CD14-positive monocyte (primary cell): Measurements from ENCODE around the gene WDSUB1. TPM values are rescaled to one million over a fixed set of nuclear protein-coding genes. Genes with fewer than 3 reads are reported as not detected.
A peak's percentile ranks its signal among the peaks of the same experiment; 100 is the strongest.

ENCODE experiments used
- DNase-seq, 3 donors: peaks; one replicate each; pipeline ENCODE4 v3.0.0-alpha.2; 2011 to 2022
- H2AFZ ChIP-seq: 2 replicates; pipeline ENCODE4 v1.6.0; 2012; ENCODE audit warnings: mild to moderate bottlenecking, low read depth, low read length, inconsistent platforms; ENCODE audit not compliant: insufficient read depth, poor library complexity, severe bottlenecking
- H3K27ac ChIP-seq, 2 donors: 1 replicate in 1 of 2; 2 replicates in 1 of 2; pipeline ENCODE4 v1.5.1; 2012 to 2013; ENCODE audit warnings: low read length in 2 of 2, control low read depth in 1 of 2, inconsistent platforms in 1 of 2, low read depth in 1 of 2, mild to moderate bottlenecking in 1 of 2
- H3K27me3 ChIP-seq, 2 donors: one replicate each; pipeline versions ENCODE4 v1.6.0 to v1.6.1; 2011 to 2013; ENCODE audit warnings: low read length in 2 of 2; ENCODE audit not compliant: control insufficient read depth in 2 of 2, insufficient read depth in 2 of 2
- H3K36me3 ChIP-seq, 2 donors: replicated peaks in 1 of 2; 1 replicate in 1 of 2; 2 replicates in 1 of 2; pipeline versions ENCODE4 v1.5.1 to v1.6.1; 2012 to 2013; ENCODE audit warnings: low read length in 2 of 2, control low read depth in 1 of 2, inconsistent platforms in 1 of 2, mild to moderate bottlenecking in 1 of 2; ENCODE audit not compliant: insufficient read depth in 2 of 2, control insufficient read depth in 1 of 2
- H3K4me1 ChIP-seq, 2 donors: 1 replicate in 1 of 2; 2 replicates in 1 of 2; pipeline versions ENCODE4 v1.5.1 to v1.6.1; 2012 to 2013; ENCODE audit warnings: low read length in 2 of 2, control low read depth in 1 of 2, inconsistent platforms in 1 of 2, mild to moderate bottlenecking in 1 of 2, moderate library complexity in 1 of 2; ENCODE audit not compliant: insufficient read depth in 2 of 2, control insufficient read depth in 1 of 2
- H3K4me2 ChIP-seq: replicated peaks from 2 replicates; pipeline ENCODE3; 2012; ENCODE audit warnings: low read length, moderate library complexity, mild to moderate bottlenecking; ENCODE audit not compliant: poor library complexity, severe bottlenecking; ENCODE audit errors: extremely low read depth
- H3K4me3 ChIP-seq, 3 experiments: fragments of 200-600 bp in 1 of 3; sonication (generic) in 1 of 3; replicated peaks in 1 of 3; 1 replicate in 2 of 3; 2 replicates in 1 of 3; pipeline ENCODE4 v1.5.1; 2011 to 2013; ENCODE audit warnings: low read length in 3 of 3, mild to moderate bottlenecking in 3 of 3, control low read depth in 2 of 3, low read depth in 2 of 3, inconsistent platforms in 1 of 3, moderate library complexity in 1 of 3
- H3K79me2 ChIP-seq: 2 replicates; pipeline ENCODE4 v1.6.0; 2012; ENCODE audit warnings: mild to moderate bottlenecking, control low read depth, inconsistent platforms, low read length, moderate library complexity; ENCODE audit not compliant: insufficient read depth
- H3K9ac ChIP-seq: 2 replicates; pipeline ENCODE4 v1.6.0; 2017; ENCODE audit warnings: low read length, mild to moderate bottlenecking; ENCODE audit not compliant: insufficient read depth, poor library complexity, severe bottlenecking
- H3K9me3 ChIP-seq, 2 donors: replicated peaks in 1 of 2; 1 replicate in 1 of 2; 2 replicates in 1 of 2; pipeline versions ENCODE4 v1.5.1 to v1.6.1; 2012 to 2013; ENCODE audit warnings: low read length in 2 of 2, control low read depth in 1 of 2; ENCODE audit not compliant: control insufficient read depth in 1 of 2, insufficient read depth in 1 of 2
- H4K20me1 ChIP-seq: 2 replicates; pipeline ENCODE4 v1.6.0; 2012; ENCODE audit warnings: mild to moderate bottlenecking, low read length, control low read depth, moderate library complexity; ENCODE audit not compliant: insufficient read depth
- H3K27ac Mint-ChIP-seq, 7 donors: one replicate each; pipeline ENCODE4 v1.8.0; 2020; ENCODE audit warnings: mild to moderate bottlenecking in 7 of 7, mixed read lengths in 7 of 7, moderate library complexity in 6 of 7, inconsistent platforms in 2 of 7
- H3K27me3 Mint-ChIP-seq, 3 donors: one replicate each; pipeline ENCODE4 v1.8.0; 2021 to 2022; ENCODE audit warnings: low read depth in 3 of 3, mild to moderate bottlenecking in 3 of 3, mixed read lengths in 3 of 3, moderate library complexity in 3 of 3, inconsistent platforms in 1 of 3
- H3K36me3 Mint-ChIP-seq, 2 donors: one replicate each; pipeline ENCODE4 v1.8.0; 2020; ENCODE audit warnings: mixed read lengths in 2 of 2, inconsistent platforms in 1 of 2, mild to moderate bottlenecking in 1 of 2
- H3K4me1 Mint-ChIP-seq: one replicate; pipeline ENCODE4 v1.8.0; 2020; ENCODE audit warnings: mild to moderate bottlenecking, mixed read lengths
- H3K4me3 Mint-ChIP-seq, 2 donors: one replicate each; pipeline ENCODE4 v1.8.0; 2020; ENCODE audit warnings: mild to moderate bottlenecking in 2 of 2, mixed read lengths in 2 of 2, moderate library complexity in 1 of 2
- H3K9me3 Mint-ChIP-seq, 7 donors: one replicate each; pipeline ENCODE4 v1.8.0; 2020 to 2022; ENCODE audit warnings: mixed read lengths in 7 of 7, mild to moderate bottlenecking in 6 of 7, moderate library complexity in 6 of 7, inconsistent platforms in 2 of 7
- WGBS: methylation state at CpG from one replicate; pipeline ENCODE4 v1.1.5; 2013; ENCODE audit warnings: missing lambda C conversion rate; ENCODE audit not compliant: insufficient coverage; 5-methylcytosine and 5-hydroxymethylcytosine counted together
- intact Hi-C, 2 donors: fragments of 100-400 bp; cut with micrococcal nuclease; formaldehyde crosslinking; loops; one replicate each; pipeline versions ENCODE4 v1.15.0 to v1.15.1; 2023
- polyA plus RNA-seq, 3 donors: library from polyadenylated mRNA; depleted of rRNA in 1 of 3; unstranded in 2 of 3; stranded (reverse) in 1 of 3; fragments of 300-500 nt in 2 of 3; fragments of >200 nt in 1 of 3; fragmentation: Illumina TruSeq in 2 of 3; gene quantifications; 1 replicate in 2 of 3; 2 replicates in 1 of 3; pipeline ENCODE4 v1.2.3, GENCODE V29; 2012 to 2021
- TF ChIP-seq, protein P1 (sequence below): fragments of 200-600 bp; IDR thresholded peaks from one replicate; pipeline ENCODE4 v1.8.0; 2022; ENCODE audit warnings: antibody characterized with exemption, mild to moderate bottlenecking

The WDSUB1 gene
- polyA plus RNA-seq, 3 donors = 9.4 to 17.8 (median 10.1) TPM

- Mint-ChIP-seq H3K27me3 (peaks cover 0 to 2% (median 0%) of the 10 kb centered on the region in 3 donors), H3K27ac (no peak overlapping the region), H3K9me3 (no peaks in the 10 kb centered on the region), H3K36me3 (no peaks in the 10 kb centered on the region), H3K4me1 (no peaks in the 10 kb centered on the region), H3K4me3 (no peak overlapping the region)
- Histone ChIP-seq H3K27me3 (no peaks in the 10 kb centered on the region), H3K4me3 (no peak overlapping the region), H3K4me2 (no peak overlapping the region), H3K27ac (no peak overlapping the region), H3K36me3 (no peaks in the 10 kb centered on the region), H3K9ac (no peak overlapping the region), H4K20me1 (no peaks in the 10 kb centered on the region), H3K9me3 (no peaks in the 10 kb centered on the region), H3K4me1 (no peaks in the 10 kb centered on the region), H2AFZ (no peak overlapping the region), H3K79me2 (no peaks in the 10 kb centered on the region)
- intact Hi-C loops = no loop called here
- TF ChIP-seq, protein P1, sequence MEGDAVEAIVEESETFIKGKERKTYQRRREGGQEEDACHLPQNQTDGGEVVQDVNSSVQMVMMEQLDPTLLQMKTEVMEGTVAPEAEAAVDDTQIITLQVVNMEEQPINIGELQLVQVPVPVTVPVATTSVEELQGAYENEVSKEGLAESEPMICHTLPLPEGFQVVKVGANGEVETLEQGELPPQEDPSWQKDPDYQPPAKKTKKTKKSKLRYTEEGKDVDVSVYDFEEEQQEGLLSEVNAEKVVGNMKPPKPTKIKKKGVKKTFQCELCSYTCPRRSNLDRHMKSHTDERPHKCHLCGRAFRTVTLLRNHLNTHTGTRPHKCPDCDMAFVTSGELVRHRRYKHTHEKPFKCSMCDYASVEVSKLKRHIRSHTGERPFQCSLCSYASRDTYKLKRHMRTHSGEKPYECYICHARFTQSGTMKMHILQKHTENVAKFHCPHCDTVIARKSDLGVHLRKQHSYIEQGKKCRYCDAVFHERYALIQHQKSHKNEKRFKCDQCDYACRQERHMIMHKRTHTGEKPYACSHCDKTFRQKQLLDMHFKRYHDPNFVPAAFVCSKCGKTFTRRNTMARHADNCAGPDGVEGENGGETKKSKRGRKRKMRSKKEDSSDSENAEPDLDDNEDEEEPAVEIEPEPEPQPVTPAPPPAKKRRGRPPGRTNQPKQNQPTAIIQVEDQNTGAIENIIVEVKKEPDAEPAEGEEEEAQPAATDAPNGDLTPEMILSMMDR = no peak
- no CpG with 5 or more reads among the region's 1 CpG for WGBS
- DNase-seq = no peak
Measured at GRCh38 chr2:159200498-159200897, 86.0 kb downstream of the WDSUB1 start.

DNA sequence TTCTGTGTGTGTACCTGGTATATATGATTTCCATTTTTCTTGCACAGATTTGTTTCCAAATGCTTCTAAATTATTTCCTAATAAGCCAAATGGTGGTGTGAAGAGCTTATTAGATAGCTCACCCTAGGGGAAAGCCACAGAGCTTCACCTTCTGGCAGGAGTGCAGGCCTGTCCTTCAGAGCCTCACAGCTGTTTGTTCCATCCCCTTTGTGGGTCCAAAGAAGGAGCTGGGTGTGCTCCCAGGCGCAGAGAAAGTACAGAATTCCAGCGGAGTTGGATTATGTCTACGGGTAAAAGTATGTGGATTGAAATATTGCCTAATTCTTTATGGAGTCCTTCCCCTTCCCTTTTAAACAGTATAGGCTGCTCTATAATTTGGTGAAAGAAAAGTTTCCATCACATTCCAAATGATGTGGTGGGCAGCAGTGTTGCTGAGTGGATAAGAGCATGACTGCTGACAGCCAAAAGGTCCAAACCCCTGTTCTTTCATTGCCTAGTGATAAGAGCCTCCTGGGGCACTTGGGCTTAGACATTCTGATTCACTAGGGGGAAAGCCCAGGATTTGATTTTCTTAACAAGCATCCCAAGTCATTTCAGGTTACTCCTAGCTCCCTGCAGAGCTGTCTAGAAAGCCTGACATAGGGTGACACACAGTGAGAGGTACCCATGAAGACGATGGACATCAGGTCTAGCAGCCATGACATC, 86.6 kb downstream of the WDSUB1 start:
- Mint-ChIP-seq H3K27ac (peak overlapping the region in 1 of 7 donors; percentile 12), H3K27me3 (no peaks in the 10 kb centered on the region), H3K9me3 (no peaks in the 10 kb centered on the region), H3K4me3 (no peak overlapping the region), H3K4me1 (no peaks in the 10 kb centered on the region), H3K36me3 (no peaks in the 10 kb centered on the region)
- no peak overlapping the region for H3K27ac ChIP-seq
- H4K20me1 ChIP-seq = no peaks in the 10 kb centered on the region
- intact Hi-C loops = no loop called here
- H3K4me1 ChIP-seq = no peaks in the 10 kb centered on the region
- TF ChIP-seq, protein P1 = no peak
- no peak overlapping the region for H3K9ac ChIP-seq
- no peaks in the 10 kb centered on the region for H3K36me3 ChIP-seq
- no peak overlapping the region for H3K4me2 ChIP-seq
- H2AFZ ChIP-seq = no peak overlapping the region
- no CpG with 5 or more reads among the region's 4 CpGs for WGBS
- no peaks in the 10 kb centered on the region for H3K9me3 ChIP-seq
- no peaks in the 10 kb centered on the region for H3K79me2 ChIP-seq
- no peak for DNase-seq
- no peak overlapping the region for H3K4me3 ChIP-seq
- no peaks in the 10 kb centered on the region for H3K27me3 ChIP-seq
